BJ (cell line): ENCODE data around the gene RASGEF1C. TPM values are rescaled to one million over a fixed set of nuclear protein-coding genes. Genes with fewer than 3 reads are reported as not detected.

Source experiments
- CTCF ChIA-PET: fragments of 350-600 bp; formaldehyde crosslinking; extraction: SDS; loops from one replicate; lab custom pipeline; 2021; ENCODE audit warnings: antibody characterized with exemption, inconsistent platforms; lab: Yijun Ruan, JAX
- POLR2A ChIA-PET: fragments of 300-600 bp; sonication (Branson Sonifier 250); formaldehyde crosslinking; extraction: SDS; loops from one replicate; lab custom pipeline; 2021; ENCODE audit warnings: antibody characterized with exemption; lab: Charles Lee
- DNase-seq: peaks from one replicate; pipeline ENCODE4 v3.0.0-alpha.2; 2011; ENCODE audit warnings: low read depth
- H3K27me3 ChIP-seq: 2 replicates; pipeline ENCODE4 v1.6.0; 2011; ENCODE audit warnings: low read length; ENCODE audit not compliant: control insufficient read depth, insufficient read depth
- H3K36me3 ChIP-seq: 2 replicates; pipeline ENCODE4 v1.5.1; 2011; ENCODE audit warnings: low read length; ENCODE audit not compliant: control insufficient read depth, insufficient read depth
- H3K4me3 ChIP-seq: 2 replicates; pipeline ENCODE4 v1.5.1; 2011; ENCODE audit warnings: low read depth, mild to moderate bottlenecking, control low read depth, low read length
- CTCF ChIP-seq: IDR thresholded peaks from 2 replicates; pipeline ENCODE4 v1.5.1; 2011; ENCODE audit warnings: low read depth, mild to moderate bottlenecking, control low read depth, inconsistent platforms, low read length, moderate library complexity; ENCODE audit not compliant: insufficient read depth
- polyA plus RNA-seq: library from polyadenylated mRNA; depleted of rRNA; stranded (reverse); fragments of >200 nt; gene quantifications from 2 replicates; pipeline ENCODE4 v1.2.3, GENCODE V29; 2011

The RASGEF1C gene
- polyA plus RNA-seq, 1 experiment, result not detected

- POLR2A ChIA-PET, result no interaction called here
- no peaks in the 10 kb centered on the region for H3K27me3 ChIP-seq
- TF ChIP-seq CTCF, result no peak
- CTCF ChIA-PET, result interaction anchor here (0.6 kb wide), 1 partner anchor 83 kb away, joined by 3 read pairs; no protein-coding TSS in a partner anchor
- H3K4me3 ChIP-seq, result no peak overlapping the region
- H3K36me3 ChIP-seq, result no peaks in the 10 kb centered on the region
- no peak for DNase-seq
Measured at GRCh38 chr5:180153099-180153498, 55.9 kb downstream of the RASGEF1C start.

GRCh38 chr5:180143656-180144364, 65.2 kb downstream of the RASGEF1C start:
- POLR2A ChIA-PET, result no interaction called here

GRCh38 chr5:180142824-180143610, 66.0 kb downstream of the RASGEF1C start:
- DNase-seq, result no peak
- no peaks in the 10 kb centered on the region for H3K36me3 ChIP-seq
- ChIA-PET CTCF (no interaction called here), POLR2A (no interaction called here)
- no peaks in the 10 kb centered on the region for H3K27me3 ChIP-seq
- no peak for TF ChIP-seq CTCF
- H3K4me3 ChIP-seq, result no peak overlapping the region

More at GRCh38 chr5:180143656-180144364, 65.2 kb downstream of the RASGEF1C start:
- H3K27me3 ChIP-seq, result no peaks in the 10 kb centered on the region
- no peak for DNase-seq
- H3K36me3 ChIP-seq, result no peaks in the 10 kb centered on the region
- H3K4me3 ChIP-seq, result no peak overlapping the region
- CTCF ChIA-PET, result no interaction called here
- TF ChIP-seq CTCF, result no peak

GRCh38 chr5:180142021-180142765, 66.8 kb downstream of the RASGEF1C start:
- TF ChIP-seq CTCF, result no peak
- ChIA-PET POLR2A (no interaction called here), CTCF (no interaction called here)
- no peaks in the 10 kb centered on the region for H3K36me3 ChIP-seq
- no peaks in the 10 kb centered on the region for H3K27me3 ChIP-seq
- H3K4me3 ChIP-seq, result no peak overlapping the region
- DNase-seq, result no peak
